ENCODE data around the gene GAK.

The GAK gene

GRCh38 chr4:892780-893179, 39.3 kb downstream of the GAK start:
- no peak for DNase-seq (ENCODE audit: extremely low read depth in 1 of 2, low read depth in 1 of 2)

- DNase-seq (ENCODE audit: extremely low read depth in 1 of 2, low read depth in 1 of 2), result no peak
Measured at GRCh38 chr4:891747-892146, 40.4 kb downstream of the GAK start.

GRCh38 chr4:890036-890695, 42.0 kb downstream of the GAK start:
- DNase-seq (ENCODE audit: extremely low read depth in 1 of 2, low read depth in 1 of 2), result no peak

GRCh38 chr4:889516-889915, 42.6 kb downstream of the GAK start:
- DNase-seq (ENCODE audit: extremely low read depth in 1 of 2, low read depth in 1 of 2), result no peak

GRCh38 chr4:888029-888428, 44.1 kb downstream of the GAK start:
- DNase-seq (ENCODE audit: extremely low read depth in 1 of 2, low read depth in 1 of 2), result no peak

GRCh38 chr4:887034-887763, 44.9 kb downstream of the GAK start:
- DNase-seq (ENCODE audit: extremely low read depth in 1 of 2, low read depth in 1 of 2), result no peak

- no peak for DNase-seq (ENCODE audit: extremely low read depth in 1 of 2, low read depth in 1 of 2)
Measured at GRCh38 chr4:886244-886643, 45.9 kb downstream of the GAK start.

GRCh38 chr4:885353-885752, 46.8 kb downstream of the GAK start:
- DNase-seq (ENCODE audit: extremely low read depth in 1 of 2, low read depth in 1 of 2), result no peak

GRCh38 chr4:884896-885295, 47.2 kb downstream of the GAK start:
- no peak for DNase-seq (ENCODE audit: extremely low read depth in 1 of 2, low read depth in 1 of 2)

GRCh38 chr4:884259-884658, 47.9 kb downstream of the GAK start:
- DNase-seq (ENCODE audit: extremely low read depth in 1 of 2, low read depth in 1 of 2), result no peak

GRCh38 chr4:883377-884095, 48.6 kb downstream of the GAK start:
- DNase-seq (ENCODE audit: extremely low read depth in 1 of 2, low read depth in 1 of 2), result no peak

- DNase-seq (ENCODE audit: extremely low read depth in 1 of 2, low read depth in 1 of 2), result no peak
Measured at GRCh38 chr4:882646-883045, 49.5 kb downstream of the GAK start.

GRCh38 chr4:881709-882108, 50.4 kb downstream of the GAK start:
- no peak for DNase-seq (ENCODE audit: extremely low read depth in 1 of 2, low read depth in 1 of 2)

- DNase-seq (ENCODE audit: extremely low read depth in 1 of 2, low read depth in 1 of 2), result no peak
Measured at GRCh38 chr4:880684-881405, 51.3 kb downstream of the GAK start.

GRCh38 chr4:879729-880077, 52.4 kb downstream of the GAK start:
- DNase-seq (ENCODE audit: extremely low read depth in 1 of 2, low read depth in 1 of 2), result peak; percentile 37 to 71

GRCh38 chr4:878796-879728, 53.1 kb downstream of the GAK start:
- no peak for DNase-seq (ENCODE audit: extremely low read depth in 1 of 2, low read depth in 1 of 2)

GRCh38 chr4:877502-877901, 54.6 kb downstream of the GAK start:
- DNase-seq (ENCODE audit: extremely low read depth in 1 of 2, low read depth in 1 of 2), result no peak

- DNase-seq (ENCODE audit: extremely low read depth in 1 of 2, low read depth in 1 of 2), result no peak
Measured at GRCh38 chr4:876780-877179, 55.3 kb downstream of the GAK start.

- DNase-seq (ENCODE audit: extremely low read depth in 1 of 2, low read depth in 1 of 2), result no peak
Measured at GRCh38 chr4:875818-876423, 56.2 kb downstream of the GAK start.

Data from stimulated activated CD8-positive, alpha-beta memory T cell treated with anti-CD3 and anti-CD28 coated beads, Interleukin-7, amount 100 ng/mL, for 48 hours (primary cell).